ENCODE results near the gene MYO5A.

The MYO5A gene

GRCh38 chr15:52527196-52527910 is 1.3 kb downstream of the MYO5A start:
- TF ChIP-seq SIN3A (IDR thresholded peaks at IDR 0.05; ENCODE audit: borderline replicate concordance, insufficient read depth, low read length), result no peak
- no peak for TF ChIP-seq FOXP2 (optimal IDR thresholded peaks at IDR 0.05; ENCODE audit: borderline replicate concordance, extremely low read depth, extremely low read length, insufficient read depth)
- TF ChIP-seq POLR2AphosphoS5 (IDR thresholded peaks at IDR 0.05; ENCODE audit: low read depth, low read length), result no peak
- no peak for TF ChIP-seq TAF1 (IDR thresholded peaks at IDR 0.05; ENCODE audit: borderline replicate concordance, insufficient read depth, low read length)
- no peak for TF ChIP-seq REST (IDR thresholded peaks at IDR 0.05; ENCODE audit: insufficient read depth in 1 of 2, low read depth in 2 of 2, low read length in 2 of 2)

GRCh38 chr15:52524223-52525136 is 4.2 kb downstream of the MYO5A start:
- TF ChIP-seq REST (IDR thresholded peaks at IDR 0.05; ENCODE audit: insufficient read depth in 1 of 2, low read depth in 2 of 2, low read length in 2 of 2) (peak in 1 of 2 experiments; percentile 61; a peak in 2 of 4 replicates), SIN3A (IDR thresholded peaks at IDR 0.05; ENCODE audit: borderline replicate concordance, insufficient read depth, low read length) (no peak)

- TF ChIP-seq REST (IDR thresholded peaks at IDR 0.05; ENCODE audit: insufficient read depth in 1 of 2, low read depth in 2 of 2, low read length in 2 of 2) (no peak), FOXP2 (optimal IDR thresholded peaks at IDR 0.05; ENCODE audit: borderline replicate concordance, extremely low read depth, extremely low read length, insufficient read depth) (no peak), SIN3A (IDR thresholded peaks at IDR 0.05; ENCODE audit: borderline replicate concordance, insufficient read depth, low read length) (no peak), TAF1 (IDR thresholded peaks at IDR 0.05; ENCODE audit: borderline replicate concordance, insufficient read depth, low read length) (no peak)
Observed at GRCh38 chr15:52523647-52524046, 5.0 kb downstream of the MYO5A start.

- TF ChIP-seq FOXP2 (optimal IDR thresholded peaks at IDR 0.05; ENCODE audit: borderline replicate concordance, extremely low read depth, extremely low read length, insufficient read depth) (no peak), SIN3A (IDR thresholded peaks at IDR 0.05; ENCODE audit: borderline replicate concordance, insufficient read depth, low read length) (no peak), POLR2AphosphoS5 (IDR thresholded peaks at IDR 0.05; ENCODE audit: low read depth, low read length) (no peak), REST (IDR thresholded peaks at IDR 0.05; ENCODE audit: insufficient read depth in 1 of 2, low read depth in 2 of 2, low read length in 2 of 2) (no peak), TAF1 (IDR thresholded peaks at IDR 0.05; ENCODE audit: borderline replicate concordance, insufficient read depth, low read length) (no peak)
Observed at GRCh38 chr15:52523192-52523591, 5.5 kb downstream of the MYO5A start.

Data from PFSK-1 (cell line).